ENCODE measurements around the gene SEMG2. TPM values are rescaled to one million over a fixed set of nuclear protein-coding genes. Genes with fewer than 3 reads are reported as not detected.

SEMG2 gene
- total RNA-seq, 1 experiment from 2014 or later, result not detected

Other genes with a start within 250 kb of the SEMG2 start
- gene KCNS1, start 120.2 kb upstream of the SEMG2 start, total RNA-seq (2014; rRNA removed; shearing (Covaris generic)), result 0.34 and 1.5 TPM in 2 replicates
- gene WFDC5, start 106.2 kb upstream of the SEMG2 start, total RNA-seq (2014; rRNA removed; shearing (Covaris generic)), result not detected in 2 replicates
- gene WFDC12, start 96.9 kb upstream of the SEMG2 start, total RNA-seq (2014; rRNA removed; shearing (Covaris generic)), result not detected in 2 replicates
- not detected in 2 replicates for gene PI3, start 46.5 kb upstream of the SEMG2 start, total RNA-seq (2014; rRNA removed; shearing (Covaris generic))
- not detected in 2 replicates for gene SEMG1, start 14.3 kb upstream of the SEMG2 start, total RNA-seq (2014; rRNA removed; shearing (Covaris generic))
- gene SLPI, start 33.2 kb downstream of the SEMG2 start, total RNA-seq (2014; rRNA removed; shearing (Covaris generic)), result 0.30 TPM in 1 of 2 replicates, not detected in the other
- gene RBPJL, start 85.5 kb downstream of the SEMG2 start, total RNA-seq (2014; rRNA removed; shearing (Covaris generic)), result not detected in 2 replicates
- gene MATN4, start 86.9 kb downstream of the SEMG2 start, total RNA-seq (2014; rRNA removed; shearing (Covaris generic)), result not detected in 2 replicates
- gene SDC4, start 127.1 kb downstream of the SEMG2 start, total RNA-seq (2014; rRNA removed; shearing (Covaris generic)), result 177 and 189 TPM in 2 replicates
- 26.7 and 29.4 TPM in 2 replicates for gene SYS1, start 141.8 kb downstream of the SEMG2 start, total RNA-seq (2014; rRNA removed; shearing (Covaris generic))
- gene TP53TG5, start 157.0 kb downstream of the SEMG2 start, total RNA-seq (2014; rRNA removed; shearing (Covaris generic)), result not detected in 2 replicates
- gene DBNDD2, start 186.9 kb downstream of the SEMG2 start, total RNA-seq (2014; rRNA removed; shearing (Covaris generic)), result 15.4 and 17.6 TPM in 2 replicates
- gene PIGT, start 194.8 kb downstream of the SEMG2 start, total RNA-seq (2014; rRNA removed; shearing (Covaris generic)), result 250 and 270 TPM in 2 replicates
- not detected in 2 replicates for gene WFDC2, start 248.4 kb downstream of the SEMG2 start, total RNA-seq (2014; rRNA removed; shearing (Covaris generic))